ENCODE measurements around the gene TXNDC17. TPM values are rescaled to one million over a fixed set of nuclear protein-coding genes. Genes with fewer than 3 reads are reported as not detected.
"Not testable (repeated sequence)": the region's sequence is repeated elsewhere in the genome, so short reads cannot be mapped to it uniquely, and the experiment has no call there.

TXNDC17 gene
- total RNA-seq, result 100 to 1,000 TPM in 2 of 4 donors, 10 to 100 TPM in 2; 85.5 to 183 (median 106) TPM

DNA sequence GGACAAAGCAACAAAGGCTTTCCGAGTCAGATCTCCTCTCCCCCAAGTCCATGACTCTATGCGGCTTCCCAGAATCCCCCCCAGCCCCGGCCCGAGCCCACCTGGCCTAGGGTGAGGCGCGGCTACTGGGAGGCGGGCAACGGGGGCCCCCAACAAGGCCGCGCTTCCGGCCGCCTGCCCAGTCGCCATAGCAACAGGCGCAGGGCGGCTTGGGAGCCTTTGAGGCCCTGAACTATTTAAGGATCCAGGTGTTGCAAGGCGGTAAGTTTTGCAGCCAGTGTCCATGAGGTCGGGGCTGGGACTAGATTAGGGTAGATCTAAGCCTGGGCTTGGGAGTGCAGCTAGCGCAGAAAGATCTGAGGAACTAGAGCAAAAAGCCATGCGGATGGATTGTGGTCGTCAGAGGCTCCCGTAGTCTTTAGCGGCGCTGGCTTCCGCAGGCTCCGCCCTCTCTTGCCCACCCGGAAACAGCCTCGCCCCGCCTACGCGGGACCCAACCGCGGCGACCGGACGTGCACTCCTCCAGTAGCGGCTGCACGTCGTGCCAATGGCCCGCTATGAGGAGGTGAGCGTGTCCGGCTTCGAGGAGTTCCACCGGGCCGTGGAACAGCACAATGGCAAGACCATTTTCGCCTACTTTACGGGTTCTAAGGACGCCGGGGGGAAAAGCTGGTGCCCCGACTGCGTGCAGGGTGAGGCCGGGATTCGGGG lies at the start of gene TXNDC17, which contains the start of gene KIAA0753:
Gene TXNDC17, plus strand, starts transcription at position 525 of the 711 bp plus-strand sequence. Its CDS starts 23 bp downstream, at position 548.
Gene KIAA0753, minus strand, starts transcription at position 176 of the 711 bp plus-strand sequence. CDS start 5,608 bp downstream, outside the sequence.
- in situ Hi-C loops (cut with MboI; ENCODE audit: low sequenced_read_pairs in 4 of 4) (loop anchor here in 1 of 4 donors (25.0 kb wide), 1 partner anchor 372 kb away; the partner anchor contains the start of genes BCL6B and RNASEK), intact Hi-C loops (cut with DNase I; ENCODE audit: low total_unique reads) (loop anchor here (1.0 to 2.0 kb wide), 2 partner anchors 11 to 168 kb away; partner anchors contain the start of genes C17orf100 and MED31)
- peaks cover 0 to 16% of the 10 kb centered on the region in 2 donors for H3K36me3 ChIP-seq

DNA sequence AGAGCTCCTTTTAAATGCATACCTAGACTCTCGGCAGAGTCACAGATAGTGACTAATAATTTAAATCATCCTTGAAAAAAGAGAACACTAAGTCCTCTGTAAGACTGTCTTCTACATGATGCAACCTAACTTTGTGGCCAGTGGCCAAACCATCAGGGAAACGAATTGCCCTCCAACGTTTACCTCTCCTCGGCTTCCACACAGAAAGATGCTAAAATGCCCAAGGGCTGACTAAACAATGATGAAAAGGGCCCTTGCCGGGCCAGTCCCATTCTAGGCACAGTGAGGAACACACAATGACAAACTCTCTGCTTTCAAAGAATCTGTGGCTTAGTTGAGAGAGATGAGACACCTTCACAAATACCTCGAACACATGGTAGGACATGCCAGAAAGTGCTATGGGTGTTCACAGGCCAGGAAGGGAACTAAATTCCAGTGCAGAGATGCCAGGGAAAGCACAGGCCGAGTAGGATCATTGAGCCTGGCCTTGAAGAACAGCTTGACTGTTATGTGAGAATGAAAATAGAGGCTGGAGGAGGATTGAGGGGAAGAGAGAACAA lies 49.2 kb upstream of the TXNDC17 start:
- in situ Hi-C loops (cut with MboI; ENCODE audit: low sequenced_read_pairs in 4 of 4), result loop anchor here in 1 of 4 donors (25.0 kb wide), 1 partner anchor 129 kb away; no protein-coding TSS in a partner anchor
- Histone ChIP-seq H3K27me3 (no peaks in the 10 kb centered on the region), H3K36me3 (peaks cover 0 to 62% of the 10 kb centered on the region in 2 donors), H3K9me3 (no peaks in the 10 kb centered on the region), H3K27ac (no peak overlapping the region), H3K4me3 (no peak overlapping the region), H3K4me1 (no peaks in the 10 kb centered on the region)
- peak in 1 of 2 donors; percentile 39 for ATAC-seq
- DNase-seq, result no peak
- TF ChIP-seq POLR2A (IDR thresholded peaks at IDR 0.05), result no peak
- TF ChIP-seq, protein P1, sequence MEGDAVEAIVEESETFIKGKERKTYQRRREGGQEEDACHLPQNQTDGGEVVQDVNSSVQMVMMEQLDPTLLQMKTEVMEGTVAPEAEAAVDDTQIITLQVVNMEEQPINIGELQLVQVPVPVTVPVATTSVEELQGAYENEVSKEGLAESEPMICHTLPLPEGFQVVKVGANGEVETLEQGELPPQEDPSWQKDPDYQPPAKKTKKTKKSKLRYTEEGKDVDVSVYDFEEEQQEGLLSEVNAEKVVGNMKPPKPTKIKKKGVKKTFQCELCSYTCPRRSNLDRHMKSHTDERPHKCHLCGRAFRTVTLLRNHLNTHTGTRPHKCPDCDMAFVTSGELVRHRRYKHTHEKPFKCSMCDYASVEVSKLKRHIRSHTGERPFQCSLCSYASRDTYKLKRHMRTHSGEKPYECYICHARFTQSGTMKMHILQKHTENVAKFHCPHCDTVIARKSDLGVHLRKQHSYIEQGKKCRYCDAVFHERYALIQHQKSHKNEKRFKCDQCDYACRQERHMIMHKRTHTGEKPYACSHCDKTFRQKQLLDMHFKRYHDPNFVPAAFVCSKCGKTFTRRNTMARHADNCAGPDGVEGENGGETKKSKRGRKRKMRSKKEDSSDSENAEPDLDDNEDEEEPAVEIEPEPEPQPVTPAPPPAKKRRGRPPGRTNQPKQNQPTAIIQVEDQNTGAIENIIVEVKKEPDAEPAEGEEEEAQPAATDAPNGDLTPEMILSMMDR (IDR thresholded peaks at IDR 0.05 in 4 of 5, conservative IDR thresholded peaks at IDR 0.05 in 1 of 5), result no peak
- intact Hi-C loops (cut with DNase I; ENCODE audit: low total_unique reads), result no loop called here

More for the DNA sequence above, at the start of gene TXNDC17, which contains the start of gene KIAA0753:
- Histone ChIP-seq H3K27ac (peak within 1 kb of the TSS; percentile 72 to 90 (median 82)), H3K27me3 (no peaks in the 10 kb centered on the region), H3K9me3 (no peaks in the 10 kb centered on the region), H3K4me1 (peaks cover 10 to 22% of the 10 kb centered on the region in 2 donors), H3K4me3 (peak within 1 kb of the TSS; percentile 91 to 97 (median 93))
- TF ChIP-seq, protein P1 (IDR thresholded peaks at IDR 0.05 in 4 of 5, conservative IDR thresholded peaks at IDR 0.05 in 1 of 5), result peak in 1 of 5 experiments; percentile 14
- TF ChIP-seq POLR2A (IDR thresholded peaks at IDR 0.05), result peak; percentile 66 to 69
- ATAC-seq (peak; percentile 96), DNase-seq (peak; percentile 84 to 86)

DNA sequence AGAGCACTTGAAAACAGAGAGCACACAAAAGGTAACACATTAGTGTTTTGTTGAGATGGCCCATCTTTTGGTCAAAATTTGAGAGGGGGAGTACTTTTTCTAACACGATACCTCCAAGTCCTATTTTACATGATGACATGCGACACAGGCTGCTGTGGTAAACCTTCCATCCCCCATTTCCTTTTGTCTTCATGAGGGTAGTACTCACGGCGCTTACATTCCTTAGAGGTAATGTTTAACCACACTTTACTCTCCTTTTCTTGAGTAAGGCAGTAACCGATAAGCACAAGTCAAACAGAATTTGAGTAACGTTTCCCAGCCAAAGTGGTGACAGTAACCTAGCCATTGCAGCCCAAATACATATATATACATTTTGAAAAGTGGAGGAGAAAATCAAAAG lies 48.7 kb upstream of the TXNDC17 start:
- DNase-seq, result no peak
- H3K27ac ChIP-seq, result no peak overlapping the region
- H3K9me3 ChIP-seq, result no peaks in the 10 kb centered on the region
- no peak for TF ChIP-seq POLR2A (IDR thresholded peaks at IDR 0.05)
- TF ChIP-seq, protein P1 (IDR thresholded peaks at IDR 0.05 in 4 of 5, conservative IDR thresholded peaks at IDR 0.05 in 1 of 5), result no peak
- ATAC-seq, result no peak
- H3K4me1 ChIP-seq, result no peaks in the 10 kb centered on the region
- no peaks in the 10 kb centered on the region for H3K27me3 ChIP-seq
- intact Hi-C loops (cut with DNase I; ENCODE audit: low total_unique reads), result no loop called here
- peaks cover 0 to 59% of the 10 kb centered on the region in 2 donors for H3K36me3 ChIP-seq
- no peak overlapping the region for H3K4me3 ChIP-seq
- in situ Hi-C loops (cut with MboI; ENCODE audit: low sequenced_read_pairs in 4 of 4), result loop anchor here in 1 of 4 donors (25.0 kb wide), 1 partner anchor 130 kb away; no protein-coding TSS in a partner anchor

DNA sequence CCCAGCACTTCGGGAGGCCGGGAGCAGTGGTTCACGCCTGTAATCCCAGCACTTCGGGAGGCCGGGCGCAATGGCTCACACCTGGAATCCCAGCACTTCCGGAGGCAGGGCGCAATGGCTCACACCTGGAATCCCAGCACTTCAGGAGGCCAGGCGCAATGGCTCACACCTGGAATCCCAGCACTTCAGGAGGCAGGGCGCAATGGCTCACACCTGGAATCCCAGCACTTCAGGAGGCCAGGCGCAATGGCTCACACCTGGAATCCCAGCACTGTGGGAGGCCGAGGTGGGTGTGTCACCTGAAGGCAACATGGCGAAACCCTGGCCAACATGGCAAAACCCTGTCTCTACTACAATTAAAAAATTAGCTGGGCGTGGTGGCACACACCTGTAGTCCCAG lies 47.5 kb upstream of the TXNDC17 start:
- ATAC-seq; H3K4me3 ChIP-seq; H3K27me3 ChIP-seq; H3K9me3 ChIP-seq; intact Hi-C loops (cut with DNase I; ENCODE audit: low total_unique reads); H3K4me1 ChIP-seq; H3K27ac ChIP-seq; DNase-seq: not testable (repeated sequence)
- H3K36me3 ChIP-seq, result peaks cover 0 to 55% of the 10 kb centered on the region in 2 donors
- in situ Hi-C loops (cut with MboI; ENCODE audit: low sequenced_read_pairs in 4 of 4), result loop anchor here in 1 of 4 donors (25.0 kb wide), 1 partner anchor 131 kb away; no protein-coding TSS in a partner anchor
